ENCODE measurements around the gene SEPTIN3.

Gene SEPTIN3

DNA sequence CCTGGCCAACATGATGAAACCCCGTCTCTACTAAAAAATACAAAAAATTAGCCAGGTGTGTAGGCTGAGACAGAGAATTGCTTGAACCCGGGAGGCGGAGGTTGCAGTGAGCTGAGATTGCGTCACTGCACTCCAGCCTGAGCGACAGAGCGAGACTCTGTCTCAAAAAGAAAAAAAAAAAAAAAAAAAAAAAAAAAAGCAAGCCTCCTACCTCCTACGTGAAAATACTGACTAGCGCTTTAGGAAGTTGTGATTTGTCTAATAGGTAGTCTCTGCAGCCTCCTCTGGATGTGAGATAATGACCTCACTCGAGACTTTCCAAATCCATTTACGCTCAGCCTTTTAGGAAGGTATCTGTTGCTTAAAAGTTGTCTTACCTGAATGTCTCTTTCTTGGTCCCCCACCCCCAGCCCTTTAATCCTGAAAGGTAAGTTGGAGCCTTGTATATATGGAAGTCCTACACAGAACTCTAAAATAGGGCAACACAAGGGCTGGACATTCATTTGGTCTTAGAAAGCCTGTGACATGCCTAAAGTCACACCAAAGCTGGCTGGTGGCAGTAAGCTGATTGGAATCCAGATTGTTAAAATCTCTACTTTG is 5.5 kb downstream of the SEPTIN3 start:
- DNase-seq = peak in 2 of 56 donors; percentile 10 to 32

DNA sequence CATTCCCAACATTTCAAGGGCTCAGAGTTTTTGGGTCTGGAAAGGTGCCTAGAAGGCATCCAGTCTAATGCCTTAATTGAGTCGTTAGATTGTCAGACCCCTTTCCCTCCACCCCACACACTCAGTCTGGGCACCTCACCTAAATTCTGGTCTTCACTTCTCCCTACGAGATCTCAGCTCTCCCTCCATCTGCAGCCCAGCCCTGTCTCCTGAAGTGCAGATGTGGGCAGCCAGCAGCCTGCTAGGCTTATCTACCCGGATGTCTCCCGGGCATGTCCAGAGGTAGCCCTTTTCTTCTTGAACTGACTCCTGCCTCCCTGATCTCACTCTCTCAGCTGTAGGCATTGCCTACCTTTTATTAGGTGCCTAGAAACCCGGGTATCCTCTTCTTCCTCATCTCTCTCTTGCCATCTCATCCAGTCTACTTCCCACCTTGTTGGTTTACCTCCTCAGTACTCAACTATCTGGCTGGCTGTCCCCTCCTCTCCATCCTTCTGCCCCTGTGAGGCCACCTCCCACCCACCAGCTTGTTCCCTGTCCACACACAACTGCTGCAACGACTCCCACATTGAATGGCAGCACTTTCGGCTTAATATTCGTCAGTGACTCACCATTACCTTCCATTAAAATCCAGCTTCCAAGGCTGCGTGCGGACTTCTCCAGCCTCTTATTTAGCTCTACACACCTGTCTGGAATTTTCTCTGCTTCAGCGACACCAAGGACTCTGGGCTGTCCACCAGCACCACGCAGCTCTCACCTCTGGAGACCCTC is 6.2 kb downstream of the SEPTIN3 start:
- peak in 1 of 56 donors; percentile 40 for DNase-seq

DNA sequence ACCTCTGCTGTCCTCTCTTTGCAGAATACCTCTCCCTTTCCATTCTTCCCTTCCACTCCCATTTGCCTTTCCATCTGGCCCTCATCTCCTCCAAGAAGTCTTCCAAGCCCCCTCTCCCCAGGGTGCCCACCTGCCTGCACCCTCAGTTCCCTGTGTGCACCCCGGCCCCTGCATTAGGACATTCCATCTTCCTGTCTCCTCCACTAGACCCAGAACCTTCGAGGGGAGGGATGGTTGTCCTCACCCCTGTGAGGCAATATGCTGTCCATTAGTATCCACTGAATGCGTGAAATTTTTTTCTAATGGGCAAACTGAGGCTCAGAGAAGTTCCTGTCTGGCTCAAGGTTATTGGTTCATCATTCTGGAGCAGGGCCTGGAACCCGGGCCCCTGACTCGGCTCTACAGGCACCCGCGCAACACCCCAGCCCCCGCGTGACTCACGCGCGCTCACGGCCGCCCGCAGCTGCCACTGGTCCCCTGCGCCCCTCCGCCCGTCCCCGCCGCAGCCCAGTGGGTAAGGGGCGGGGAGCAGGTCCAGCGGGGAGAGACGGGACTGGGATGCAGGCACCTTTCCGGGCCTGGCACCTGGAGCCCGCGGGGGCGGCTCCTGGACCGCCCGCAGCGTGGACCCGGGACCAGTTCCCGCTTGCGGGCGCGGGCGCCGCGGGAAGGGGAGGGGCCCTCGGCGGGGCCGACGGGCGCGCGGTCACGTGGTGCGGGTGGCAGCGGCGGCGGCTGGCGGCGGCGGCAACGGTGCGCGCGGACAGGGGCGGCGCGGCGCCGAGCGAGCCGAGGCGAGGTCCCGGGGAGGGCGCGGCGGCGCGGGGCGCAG is 7.0 kb downstream of the SEPTIN3 start:
- DNase-seq = peak in 42 of 56 donors; percentile 7 to 84 (median 53)

DNA sequence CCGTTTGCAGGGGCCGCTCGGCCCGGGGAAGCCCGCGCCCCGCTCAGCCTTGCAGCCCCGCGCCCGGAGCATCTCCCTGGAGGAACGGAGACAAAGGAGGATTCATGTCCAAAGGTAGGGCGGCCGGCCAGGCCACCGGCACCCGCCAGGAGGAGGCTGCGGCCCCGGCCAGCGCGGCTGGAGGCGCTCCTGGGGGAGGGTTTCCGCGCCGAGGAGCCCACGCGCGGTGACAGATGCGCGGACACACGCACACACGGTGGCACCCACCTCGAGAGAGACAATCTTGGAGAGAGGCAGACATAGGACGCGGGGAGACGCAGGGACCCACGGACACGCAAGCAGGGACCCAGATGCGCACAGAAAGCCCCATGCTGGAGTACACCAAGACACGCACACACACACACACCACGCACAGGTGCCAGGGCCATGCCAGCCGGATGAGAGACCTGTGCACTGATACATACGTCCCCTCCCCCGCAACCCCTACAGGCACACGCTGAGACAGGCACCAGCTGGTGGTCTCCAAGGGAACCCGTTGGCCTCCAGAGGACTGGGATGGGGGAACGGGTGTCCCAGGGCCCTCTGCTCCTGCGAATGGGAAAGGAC is 7.8 kb downstream of the SEPTIN3 start:
- DNase-seq = peak in 10 of 56 donors; percentile 23 to 61 (median 32)

DNA sequence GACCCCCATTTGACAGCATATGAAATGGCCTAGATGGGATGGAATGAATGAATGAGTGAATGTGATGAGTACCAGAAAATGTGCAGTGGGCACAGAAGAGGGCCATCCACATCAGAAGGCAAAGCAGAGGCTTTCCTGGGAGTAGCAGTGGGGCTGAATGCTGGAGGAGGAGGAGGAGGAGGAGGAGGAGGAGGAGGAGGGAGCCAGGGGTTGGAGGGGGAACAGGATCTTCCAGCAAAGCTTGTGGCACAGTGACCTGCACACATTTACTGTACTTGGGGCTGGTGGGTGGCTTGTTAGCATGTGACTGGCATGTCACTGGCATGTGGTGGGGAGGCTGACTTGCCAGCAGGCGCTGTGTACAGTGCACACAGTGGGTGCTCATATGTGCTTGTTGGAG is 9.5 kb downstream of the SEPTIN3 start:
- DNase-seq = peak in 1 of 56 donors; percentile 19

DNA sequence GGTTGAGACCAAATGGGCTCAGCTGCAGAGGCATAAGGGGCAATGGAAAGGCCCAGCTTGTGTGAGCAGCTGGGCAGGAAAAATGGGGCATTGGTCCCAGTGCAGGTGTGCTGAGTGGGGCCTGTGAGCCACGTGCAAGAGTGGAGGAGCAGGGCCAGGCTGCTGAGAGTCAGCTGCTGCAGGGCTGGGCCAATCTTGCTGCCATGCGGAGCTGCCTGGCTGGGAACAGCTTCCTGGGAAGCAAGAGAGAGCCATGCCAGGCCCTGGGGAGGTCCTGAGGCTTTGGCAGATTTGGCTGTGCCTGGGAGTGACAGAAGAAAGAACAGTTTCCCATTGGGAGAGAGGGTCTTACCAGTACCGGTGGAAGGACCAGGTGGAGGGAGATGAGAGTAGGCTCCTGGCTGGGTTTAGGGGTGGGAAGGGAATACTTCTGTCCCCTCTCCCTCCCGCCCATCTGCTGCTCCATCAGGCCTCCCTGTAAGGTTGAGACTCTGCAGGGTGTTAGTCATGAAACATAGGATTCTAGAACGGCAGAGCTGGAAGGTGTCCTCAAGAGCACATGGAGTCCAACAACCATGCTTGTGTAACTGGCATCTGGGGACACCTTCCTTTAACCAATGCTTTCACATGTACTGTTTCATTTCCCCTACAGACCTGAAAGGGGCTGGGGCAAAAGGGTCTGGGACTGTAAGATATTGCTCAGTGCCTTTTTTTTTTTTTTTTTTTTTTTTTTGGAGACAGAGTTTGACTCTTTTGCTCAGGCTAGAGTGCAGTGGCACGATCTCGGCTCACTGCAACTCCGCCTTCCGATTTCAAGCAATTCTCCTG is 10.4 kb downstream of the SEPTIN3 start:
- peak in 17 of 56 donors; percentile 13 to 42 (median 29) for DNase-seq

DNA sequence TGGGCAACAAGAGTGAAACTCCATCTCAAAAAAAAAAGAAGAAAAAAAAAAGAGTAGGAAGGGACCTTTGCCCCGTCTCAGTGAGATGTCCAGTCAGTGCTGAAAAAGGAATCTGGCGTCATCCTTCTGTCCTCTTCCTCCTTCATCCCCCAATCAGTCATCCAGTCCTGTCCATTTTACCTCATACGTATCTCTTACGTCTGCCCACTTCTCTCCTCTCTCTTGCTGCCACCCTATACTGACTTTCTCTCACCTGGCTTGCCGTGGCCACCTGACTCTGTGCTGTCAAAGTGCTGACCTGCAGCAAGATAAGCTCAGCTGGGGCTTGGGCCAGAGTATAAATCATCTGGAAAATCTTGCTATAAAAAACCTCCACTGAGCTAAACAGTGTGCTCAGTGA is 13.6 kb downstream of the SEPTIN3 start:
- no peak for DNase-seq

DNA sequence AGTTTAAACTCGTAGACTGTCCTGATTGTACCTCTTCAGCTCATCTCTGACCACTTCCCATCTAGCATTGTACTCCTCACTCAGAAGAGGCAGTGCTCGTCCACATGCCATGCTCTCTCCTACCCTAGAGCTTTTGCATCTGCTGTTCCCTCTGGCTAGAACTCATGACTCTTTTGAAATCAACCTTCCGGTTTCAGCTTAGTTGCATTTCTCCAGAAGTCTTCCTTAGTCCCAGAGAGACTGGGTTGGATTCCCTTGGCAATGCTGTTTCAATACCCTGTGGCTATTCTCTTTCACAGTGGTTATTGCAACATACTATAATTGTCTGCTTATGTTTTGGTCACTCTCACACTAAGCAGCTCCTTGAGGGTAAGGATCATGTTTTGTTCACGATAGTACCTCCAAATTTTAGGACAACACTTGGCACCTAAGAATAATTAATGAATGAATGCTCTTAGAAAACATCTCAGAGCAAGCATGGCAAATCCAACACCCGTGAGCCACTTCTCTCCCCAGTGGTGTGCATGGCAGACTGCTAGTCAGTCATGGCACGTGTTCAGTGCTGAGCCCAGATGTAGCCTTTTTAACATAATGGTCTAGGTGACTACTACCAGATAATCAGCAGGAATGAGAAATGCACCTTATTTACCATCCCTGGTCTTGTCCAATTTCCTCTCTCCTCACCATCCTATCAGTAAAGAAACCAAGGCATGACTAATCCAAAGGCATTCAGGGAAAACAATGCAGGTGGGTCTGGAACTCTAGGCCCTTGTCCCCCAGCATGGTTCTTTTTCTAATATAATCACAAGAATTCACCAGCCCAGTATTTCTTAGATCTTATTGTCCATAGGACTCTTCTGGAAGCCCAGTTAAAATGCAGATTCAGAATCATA is 14.5 kb downstream of the SEPTIN3 start:
- no peak for DNase-seq

DNA sequence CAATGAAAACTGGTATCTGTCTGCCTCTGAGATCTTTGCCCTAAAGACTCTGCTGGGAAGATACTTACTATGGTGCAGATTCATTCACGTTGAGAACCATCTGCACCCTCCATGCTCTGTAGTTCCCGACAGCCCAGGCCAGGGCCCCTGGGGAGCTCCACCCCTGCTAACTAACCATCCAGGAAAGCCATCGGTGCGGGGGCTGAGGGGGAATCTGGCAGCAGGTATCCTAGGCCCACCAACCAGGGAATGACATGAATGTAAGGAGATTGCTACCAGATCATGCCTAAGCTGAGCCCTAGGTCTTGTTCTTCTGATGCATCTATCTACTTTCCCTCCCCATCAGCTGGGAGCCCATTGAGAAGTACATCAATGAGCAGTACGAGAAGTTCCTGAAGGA is 18.0 kb downstream of the SEPTIN3 start:
- no peak for DNase-seq

DNA sequence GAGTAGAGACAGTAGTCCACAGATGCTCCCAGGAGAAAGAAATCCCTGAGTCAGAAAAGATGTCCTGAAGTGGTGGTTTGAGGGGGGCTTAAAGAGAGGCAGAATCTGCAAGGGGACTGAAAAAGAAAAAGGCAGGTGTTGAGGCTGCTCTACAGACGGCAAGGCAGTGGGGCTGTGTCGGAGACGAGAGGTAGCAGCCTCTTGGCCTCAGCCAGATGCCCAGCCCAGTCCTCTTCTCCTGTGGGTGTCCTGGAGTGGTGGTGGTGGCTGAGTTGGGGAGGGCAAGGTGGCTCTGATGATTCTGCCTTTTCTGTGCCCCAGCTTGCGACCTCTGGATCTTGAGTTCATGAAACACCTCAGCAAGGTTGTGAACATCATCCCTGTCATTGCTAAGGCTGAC is 20.0 kb downstream of the SEPTIN3 start:
- DNase-seq = no peak

DNA sequence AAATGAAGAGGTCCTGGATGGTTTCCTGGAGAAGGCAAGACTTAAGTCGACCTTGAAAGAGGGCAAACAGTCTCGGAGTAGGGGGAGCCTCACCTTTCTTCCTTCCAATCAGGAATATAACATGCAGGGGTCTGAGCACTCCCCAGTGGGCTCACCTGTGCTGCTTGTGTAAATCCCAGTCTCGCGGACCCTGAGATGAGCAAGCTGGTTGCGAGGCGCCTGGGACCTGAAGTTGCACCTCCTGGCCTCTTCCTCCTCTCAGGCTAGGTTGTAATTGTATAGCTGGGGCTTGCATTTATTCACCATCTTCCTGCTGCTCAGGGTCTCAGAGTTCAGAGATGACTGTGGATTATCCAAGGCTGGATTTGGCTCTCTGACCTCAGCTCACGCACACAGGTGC is 21.9 kb downstream of the SEPTIN3 start:
- DNase-seq = no peak

DNA sequence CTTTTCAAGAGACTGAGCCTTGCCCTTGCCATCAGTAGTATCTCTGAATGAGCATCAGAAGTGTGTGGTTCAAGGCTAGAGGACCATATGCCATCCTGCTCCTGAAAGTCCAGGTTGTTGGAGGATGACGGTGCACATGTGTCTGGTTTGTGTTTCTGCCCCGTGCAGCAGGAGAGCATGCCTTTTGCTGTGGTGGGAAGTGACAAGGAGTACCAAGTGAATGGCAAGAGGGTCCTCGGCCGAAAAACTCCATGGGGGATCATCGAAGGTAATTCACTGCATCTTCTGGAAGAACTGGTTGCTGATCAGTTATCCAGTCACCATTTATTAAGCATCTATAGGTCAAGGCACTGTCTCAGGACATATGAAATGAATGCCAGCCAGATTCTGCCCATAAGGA is 23.3 kb downstream of the SEPTIN3 start:
- DNase-seq = no peak

DNA sequence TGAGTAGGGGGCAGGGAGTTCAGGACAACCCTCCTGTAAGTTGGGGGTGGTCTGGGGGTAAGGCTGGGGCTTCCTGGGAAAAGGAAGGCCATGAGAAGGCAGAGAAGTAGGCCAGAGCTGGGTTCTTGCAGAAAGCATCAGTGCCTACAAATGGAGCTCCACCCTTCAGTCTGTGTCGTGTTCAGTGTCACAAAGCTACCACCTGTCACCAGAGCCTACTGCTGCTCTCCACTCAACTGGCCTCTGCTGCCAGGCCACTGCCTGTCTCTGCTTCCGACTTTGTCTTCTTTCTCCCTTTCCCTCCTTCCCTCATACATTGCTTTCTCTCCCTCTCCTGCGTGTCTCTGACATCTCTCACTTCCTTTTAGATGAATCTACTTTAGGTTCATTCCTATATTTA is 26.0 kb downstream of the SEPTIN3 start:
- no peak for DNase-seq

DNA sequence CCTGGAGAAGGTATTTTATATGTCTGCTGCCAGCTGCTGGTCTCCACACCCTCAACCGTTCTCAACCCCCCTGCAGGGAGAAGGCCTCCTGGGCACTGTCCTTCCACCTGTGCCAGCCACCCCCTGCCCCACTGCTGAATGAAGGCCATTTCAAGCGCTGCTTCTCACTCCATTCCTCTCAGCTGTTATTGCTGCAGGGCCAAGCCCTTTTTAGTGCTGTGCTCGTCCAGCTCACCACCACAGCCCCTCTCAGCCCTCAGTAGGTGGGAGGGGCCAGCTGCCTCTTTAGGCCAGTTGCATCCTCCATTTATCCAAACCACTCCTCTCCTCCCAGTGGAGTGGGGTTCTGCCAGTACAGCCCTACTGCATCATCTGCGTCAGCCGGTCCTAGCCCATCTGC is 27.6 kb downstream of the SEPTIN3 start:
- no peak for DNase-seq

DNA sequence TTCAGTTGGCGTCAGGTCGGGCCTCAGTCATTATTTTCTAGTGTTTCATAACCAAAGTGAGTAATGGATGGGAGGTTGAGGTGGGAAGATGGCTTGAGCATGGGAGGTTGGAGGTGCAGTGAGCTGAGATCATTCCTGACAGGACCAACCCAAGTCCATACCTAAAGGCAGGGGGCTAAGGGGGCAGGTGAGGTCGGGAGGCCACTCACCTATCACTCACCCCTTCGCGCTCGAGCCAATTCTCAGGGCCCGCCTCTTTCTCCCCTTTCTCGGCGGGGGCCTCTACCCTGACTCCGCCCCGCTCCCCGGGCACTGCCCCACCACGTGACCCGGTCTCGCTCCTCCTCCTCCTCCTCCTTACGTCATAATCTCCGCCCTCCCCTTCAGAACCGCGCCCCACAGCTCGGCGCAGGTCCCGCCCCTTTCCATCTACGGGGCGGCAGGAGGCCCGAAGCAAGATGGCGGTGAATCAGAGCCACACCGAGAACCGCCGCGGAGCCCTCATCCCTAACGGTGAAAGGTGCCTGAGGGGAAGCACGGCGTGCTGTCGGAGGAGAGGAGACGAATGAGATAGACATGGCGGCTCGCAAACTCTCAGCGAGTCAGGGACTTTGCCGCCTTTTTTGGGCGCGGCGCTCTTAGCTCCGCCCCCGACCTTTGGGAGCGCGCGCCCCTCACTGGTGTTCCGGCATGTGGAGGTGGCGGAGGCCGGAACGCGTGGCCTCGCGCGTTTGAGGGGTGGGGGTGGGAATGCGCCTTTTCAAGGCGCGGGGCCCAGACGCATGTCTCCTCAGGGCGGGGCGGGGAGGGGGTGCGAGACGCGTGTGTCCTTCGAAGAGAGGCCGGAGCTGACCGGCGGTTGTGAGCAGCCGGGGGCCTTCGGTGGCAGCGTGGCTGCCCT is 29.4 kb downstream of the SEPTIN3 start, which contains the start of gene WBP2NL:
WBP2NL (plus strand) TSS at position 428 of the 901 bp plus-strand sequence; CDS start at position 459, 31 bp downstream.
- DNase-seq = peak in 53 of 56 donors; percentile 24 to 92 (median 77)

DNA sequence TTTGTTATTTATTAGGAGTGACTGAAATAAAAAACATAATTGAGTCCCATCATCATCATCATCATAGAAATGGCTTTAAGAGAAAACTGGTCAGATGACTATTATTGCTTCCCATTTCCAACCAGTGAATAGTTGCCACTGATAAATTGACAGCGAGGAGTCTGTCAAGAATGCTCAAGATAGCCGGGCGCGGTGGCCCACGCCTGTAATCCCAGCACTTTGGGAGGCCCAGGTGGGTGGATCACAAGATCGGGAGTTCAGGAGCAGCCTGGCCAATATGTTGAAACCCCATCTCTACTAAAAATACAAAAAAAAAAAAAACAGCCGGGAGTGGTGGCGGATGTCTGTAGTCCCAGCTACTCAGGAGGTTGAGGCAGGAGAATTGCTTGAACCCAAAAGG is 31.2 kb downstream of the SEPTIN3 start:
- DNase-seq = no peak

DNA sequence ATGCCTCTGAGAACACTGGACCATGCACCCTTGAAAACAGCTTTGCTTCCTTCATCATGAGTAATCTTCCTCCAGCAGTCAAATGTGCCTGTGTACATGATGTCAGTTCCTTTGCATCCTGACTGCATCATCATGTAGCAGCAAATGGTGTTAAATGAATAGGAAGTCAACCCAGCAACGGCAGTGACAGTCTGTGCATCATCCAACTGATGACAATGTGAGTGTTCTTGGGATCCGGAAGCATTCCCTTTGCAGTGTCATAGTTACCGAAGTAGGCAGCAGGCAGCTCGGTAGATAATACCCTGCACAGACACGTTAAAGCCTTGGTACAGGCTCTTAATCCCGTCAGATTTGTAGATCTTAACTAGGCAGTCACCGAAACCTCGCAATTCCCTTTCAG is 31.9 kb downstream of the SEPTIN3 start:
- peak in 4 of 56 donors; percentile 11 to 41 (median 14) for DNase-seq

DNA sequence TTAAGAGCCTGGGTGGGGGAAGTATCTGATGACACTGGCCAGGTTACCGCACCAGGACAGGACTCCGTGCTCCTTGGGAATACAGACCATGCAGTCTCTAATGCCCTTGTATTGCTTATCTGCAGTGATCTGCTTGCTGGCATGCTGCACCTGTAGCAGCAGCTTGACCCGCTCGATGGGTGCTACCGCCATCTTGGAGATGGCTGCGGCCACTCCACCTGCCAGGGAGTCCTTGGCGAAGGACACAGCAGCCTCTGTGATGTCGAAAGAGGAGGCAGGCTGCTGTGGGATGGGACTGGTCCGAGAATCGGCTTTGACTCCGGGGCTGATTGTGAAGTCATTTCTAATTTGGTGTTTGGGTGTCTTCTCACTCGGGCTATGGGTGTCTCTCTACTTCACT is 32.5 kb downstream of the SEPTIN3 start:
- no peak for DNase-seq
